Retina (tissue), 1 donor: Measurements from ENCODE around the gene PDE5A.
A peak's percentile ranks its signal among the peaks of the same experiment; 100 is the strongest.
"Not testable (repeated sequence)": the region's sequence is repeated elsewhere in the genome, so short reads cannot be mapped to it uniquely, and the experiment has no call there.

Source experiments
- DNase-seq: peaks from one replicate; pipeline ENCODE4 v3.0.0-alpha.2; 2016

PDE5A gene

GRCh38 chr4:119517361-119518229 is 111.0 kb downstream of the PDE5A start:
- no peak for DNase-seq

- no peak for DNase-seq
Observed at GRCh38 chr4:119512398-119512797, 116.2 kb downstream of the PDE5A start.

DNA sequence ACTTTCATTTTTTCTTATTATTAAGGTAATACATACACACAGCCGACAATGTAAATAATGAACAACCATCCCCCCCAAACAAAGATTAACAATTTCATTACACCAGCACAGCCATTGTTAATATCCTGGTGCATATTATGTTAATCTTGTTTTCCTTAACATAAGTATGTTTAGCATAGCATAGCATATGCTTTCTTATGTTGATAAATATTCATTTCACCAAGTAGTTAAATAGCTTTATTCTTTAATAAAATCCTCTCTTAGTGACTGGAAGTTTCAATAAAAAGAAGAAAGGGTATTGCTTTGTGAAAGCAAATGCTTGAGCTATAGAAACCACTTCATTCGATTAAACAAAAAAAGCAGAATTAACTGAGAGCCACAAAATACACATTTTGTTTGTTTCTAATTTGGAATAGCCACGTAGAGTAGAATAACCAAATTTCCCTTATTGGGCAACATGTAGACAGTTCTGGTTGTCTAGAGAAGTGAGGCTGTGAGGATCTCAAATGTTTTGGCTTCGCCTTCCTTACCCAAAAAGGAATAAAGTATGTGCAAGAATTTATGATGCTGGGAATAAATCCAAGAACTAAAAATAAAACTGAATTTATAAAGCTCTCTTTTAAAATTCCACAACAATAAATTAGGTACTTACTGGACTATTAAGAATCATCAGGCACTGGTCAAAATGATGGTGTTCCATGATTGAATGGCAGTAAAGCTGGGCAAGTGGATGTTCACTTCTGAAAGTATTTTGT is 118.0 kb downstream of the PDE5A start:
- no peak for DNase-seq

- DNase-seq = no peak
Observed at GRCh38 chr4:119508281-119508680, 120.3 kb downstream of the PDE5A start.

GRCh38 chr4:119506806-119507205 is 121.8 kb downstream of the PDE5A start:
- no peak for DNase-seq

DNA sequence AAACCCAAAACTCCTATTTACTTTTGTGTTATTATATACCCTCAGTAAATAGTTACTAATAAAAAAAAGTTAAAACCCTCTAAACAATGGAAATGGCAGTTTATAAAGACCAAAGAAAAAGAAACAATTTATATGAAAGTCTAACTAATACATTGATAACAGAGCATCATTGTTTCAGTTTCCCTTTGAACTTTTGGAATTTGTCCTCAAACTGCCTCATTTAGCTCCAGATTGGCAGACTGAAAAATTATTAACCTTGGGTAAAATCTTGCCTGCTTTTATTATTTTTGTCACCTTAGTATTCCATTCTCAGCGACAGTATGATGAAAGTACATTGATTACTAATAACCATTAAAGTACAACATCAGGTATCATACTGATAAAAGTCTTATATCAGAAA is 124.0 kb downstream of the PDE5A start:
- DNase-seq = no peak

DNA sequence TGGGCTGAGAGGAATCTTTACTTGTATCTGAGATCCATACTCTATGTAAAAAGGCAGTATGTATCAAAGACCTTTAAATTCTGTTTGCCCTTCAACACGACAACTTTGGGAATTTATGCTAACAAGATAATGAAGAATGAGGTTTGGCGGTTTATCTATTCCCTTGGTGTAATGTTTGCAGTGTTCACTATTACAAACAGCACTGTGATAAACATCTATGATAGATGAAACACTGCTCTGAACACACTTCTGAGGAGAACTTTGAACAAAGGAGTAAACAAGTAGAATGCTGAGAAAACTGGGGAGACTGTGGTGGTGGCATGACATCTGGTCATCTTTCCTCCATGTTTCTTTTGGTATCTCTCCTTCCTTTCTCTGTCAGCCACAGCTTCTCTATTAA is 126.9 kb downstream of the PDE5A start:
- no peak for DNase-seq

DNA sequence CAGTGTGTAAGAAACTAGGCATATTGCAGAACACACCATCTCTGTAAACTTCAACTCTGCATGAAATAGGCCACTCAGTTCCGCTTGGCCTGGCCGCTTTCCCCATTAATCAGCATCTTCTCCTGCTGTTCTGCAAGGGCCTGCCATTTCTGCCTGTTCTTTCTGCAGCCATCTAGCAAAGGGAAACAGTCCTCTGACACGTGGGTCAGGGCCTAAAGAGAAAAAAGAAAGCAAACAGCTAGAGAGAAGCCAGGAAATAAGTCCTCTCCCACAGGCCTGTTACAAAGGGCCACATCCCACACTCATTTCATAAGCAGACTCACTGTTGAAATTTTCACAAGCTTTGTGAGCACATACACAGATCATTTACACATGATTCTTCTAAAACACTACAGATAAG is 130.1 kb downstream of the PDE5A start:
- DNase-seq = peak; percentile 77

GRCh38 chr4:119493886-119494285 is 134.7 kb downstream of the PDE5A start:
- DNase-seq = no peak

DNA sequence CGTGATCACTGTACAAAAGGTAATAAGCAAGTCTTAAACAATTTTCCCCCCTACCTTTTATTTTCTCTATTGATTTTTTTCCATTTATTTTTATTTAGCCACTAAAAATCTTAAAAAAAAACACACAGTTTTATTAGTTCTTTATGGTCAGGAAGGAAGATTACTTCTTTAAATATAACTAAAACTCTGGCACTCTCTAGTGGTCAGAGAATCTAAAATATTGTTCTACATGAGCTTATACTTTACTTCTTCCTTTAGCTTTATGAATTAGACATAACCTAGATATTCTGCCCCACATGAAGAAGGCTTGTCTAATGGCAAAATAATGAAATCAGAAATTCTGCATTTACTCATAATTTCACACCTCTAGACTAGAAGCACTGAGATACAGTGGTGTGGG is 135.2 kb downstream of the PDE5A start:
- no peak for DNase-seq

GRCh38 chr4:119490335-119490734 is 138.3 kb downstream of the PDE5A start:
- DNase-seq = peak; percentile 7

DNA sequence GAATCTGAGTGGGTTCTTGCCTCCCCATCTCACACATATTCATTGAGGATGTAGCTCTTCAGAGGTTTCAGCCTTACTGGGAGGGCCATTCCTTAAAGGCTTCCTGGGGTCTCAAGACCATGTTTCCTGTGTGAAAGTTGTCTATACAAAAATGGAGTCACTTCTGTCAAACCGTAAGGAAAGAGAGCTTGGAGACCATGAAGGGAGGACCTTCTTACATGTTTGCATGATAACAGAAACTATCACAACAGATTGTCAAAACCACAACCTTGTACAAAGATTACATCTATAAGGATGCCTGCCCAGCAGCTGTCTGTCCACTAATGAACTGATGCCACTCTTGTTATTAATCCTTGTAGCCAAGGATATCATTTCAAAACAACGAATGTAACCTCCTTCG is 139.3 kb downstream of the PDE5A start:
- no peak for DNase-seq

GRCh38 chr4:119480331-119480730 is 148.3 kb downstream of the PDE5A start:
- DNase-seq = no peak

DNA sequence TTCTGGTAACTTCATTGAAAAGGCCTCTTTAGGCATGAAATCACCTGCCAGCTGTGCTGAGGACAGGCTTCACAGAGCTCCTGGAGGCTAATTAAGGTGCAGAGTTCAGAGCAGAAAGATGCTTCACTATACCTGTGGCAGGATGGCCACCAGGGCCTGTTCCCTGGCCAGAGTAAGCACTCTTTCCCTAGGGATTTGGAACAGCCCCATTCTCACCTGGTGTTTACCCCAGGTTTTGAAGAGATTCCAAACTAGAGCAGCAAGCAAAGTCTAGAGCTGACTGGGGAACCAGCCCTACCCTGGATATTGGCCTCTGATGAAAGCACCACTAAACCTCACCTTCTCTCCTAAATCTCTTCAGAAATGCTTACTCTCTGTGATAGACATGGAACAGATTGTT is 148.8 kb downstream of the PDE5A start:
- no peak for DNase-seq

DNA sequence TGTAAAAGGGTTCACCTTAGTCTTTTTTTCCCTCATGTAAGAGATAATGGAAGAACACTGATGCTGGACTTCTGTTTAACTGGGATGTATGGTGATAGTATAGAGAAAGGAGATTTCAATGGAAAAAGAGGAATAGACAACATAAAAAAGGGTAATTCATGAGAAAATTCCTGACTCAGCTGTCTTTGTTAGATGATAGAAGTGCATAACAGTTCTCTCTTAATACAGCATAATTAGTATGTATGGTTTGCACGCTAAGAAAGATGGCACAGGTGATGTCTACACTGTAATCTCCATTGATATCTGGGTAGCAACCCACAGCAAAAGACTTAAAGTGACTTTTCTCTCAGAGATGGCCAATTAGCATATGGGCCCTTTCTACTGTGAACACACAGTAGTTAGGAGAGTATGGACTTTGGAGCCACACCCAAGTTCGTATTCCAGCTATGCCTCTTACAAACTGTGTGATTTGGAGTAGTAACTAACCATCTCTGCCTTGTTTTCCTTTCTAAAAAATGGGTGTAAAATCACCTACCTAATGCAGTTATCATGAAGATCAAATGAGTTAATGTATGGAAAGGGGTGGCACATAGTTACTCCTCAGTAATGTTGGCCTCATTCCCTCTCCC is 149.3 kb downstream of the PDE5A start:
- DNase-seq = no peak

GRCh38 chr4:119478446-119479179 is 150.0 kb downstream of the PDE5A start:
- DNase-seq = no peak

DNA sequence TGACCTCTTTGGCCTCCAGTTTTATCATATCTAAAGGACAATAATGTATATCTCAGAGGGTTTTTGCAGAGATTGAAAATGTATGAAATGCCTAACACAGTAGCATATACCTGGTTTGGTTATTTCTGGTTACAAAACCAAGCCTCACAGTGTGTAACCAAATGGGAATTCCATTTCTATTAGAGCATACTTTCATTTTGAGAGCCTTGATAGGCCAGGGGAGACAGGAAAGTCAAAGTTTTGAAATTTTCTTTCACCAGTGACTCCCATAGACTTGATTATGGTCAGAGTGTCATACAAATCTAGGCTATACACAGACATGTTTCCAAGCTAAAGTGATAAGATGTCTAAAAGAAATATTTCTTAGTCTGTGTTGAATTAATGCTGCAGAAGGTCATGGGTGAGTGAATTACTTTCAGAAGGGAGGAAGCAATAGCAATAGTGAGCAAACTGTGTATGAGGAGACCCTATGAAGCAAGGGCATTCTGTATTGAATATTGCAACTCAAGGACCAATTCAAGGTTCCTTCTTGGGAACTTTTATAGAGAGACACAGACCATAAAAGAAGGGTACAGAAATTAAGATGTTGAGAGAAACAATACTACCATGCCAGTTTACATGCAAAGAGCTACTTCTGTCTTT is 151.1 kb downstream of the PDE5A start:
- no peak for DNase-seq

DNA sequence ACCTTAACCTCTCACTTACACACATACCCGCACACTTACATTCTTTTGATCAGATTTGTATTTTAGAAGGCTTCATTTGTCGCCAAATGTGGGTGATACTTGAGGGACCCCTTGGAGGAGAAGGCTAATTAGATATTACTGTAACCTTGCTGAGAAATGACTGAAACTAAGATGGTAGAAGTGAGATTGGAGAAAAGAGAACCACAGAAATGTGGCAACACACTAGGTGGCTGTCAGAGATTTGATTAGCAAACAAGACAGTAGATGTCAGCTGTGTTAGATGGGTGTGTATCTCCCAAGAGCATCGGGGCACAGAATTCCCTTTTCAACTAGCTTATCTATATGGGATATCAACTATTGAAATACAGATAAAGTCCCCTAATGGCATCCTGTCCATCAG is 157.3 kb downstream of the PDE5A start:
- DNase-seq = no peak

DNA sequence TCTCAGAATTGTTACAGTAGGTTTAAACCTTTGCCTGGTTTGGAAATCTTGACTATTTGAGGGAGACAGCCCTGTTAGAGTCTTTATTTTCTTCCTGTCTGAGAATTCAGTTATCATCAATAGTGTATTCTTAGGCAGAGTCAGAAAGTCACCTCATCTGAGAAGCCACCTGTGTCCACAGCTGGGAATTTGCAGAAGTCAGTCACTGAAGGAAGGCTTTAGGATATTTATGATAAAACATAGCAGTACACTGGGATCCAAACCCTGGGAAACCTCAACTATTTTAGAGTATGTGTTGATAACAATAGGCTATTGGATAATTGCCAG is 157.9 kb downstream of the PDE5A start:
- DNase-seq = not testable (repeated sequence)

- not testable (repeated sequence) for DNase-seq
Observed at GRCh38 chr4:119470021-119470736, 158.4 kb downstream of the PDE5A start.

- not testable (repeated sequence) for DNase-seq
Observed at GRCh38 chr4:119469039-119469438, 159.6 kb downstream of the PDE5A start.

GRCh38 chr4:119462733-119463132 is 165.9 kb downstream of the PDE5A start:
- DNase-seq = not testable (repeated sequence)
